NCI-H1105 treated with DMSO at 0.1 percent for 48 hours (cell line): Measurements from ENCODE around the gene CCR8.
"Not testable (repeated sequence)": the region's sequence is repeated elsewhere in the genome, so short reads cannot be mapped to it uniquely, and the experiment has no call there.

Source experiments
- DNase-seq: peaks from one replicate; lab custom pipeline; 2025; lab: John Stamatoyannopoulos, UW

CCR8 gene

GRCh38 chr3:39349080-39349479, 19.6 kb downstream of the CCR8 start:
- DNase-seq = no peak

- DNase-seq = no peak
These were observed 21.2 kb downstream of the CCR8 start for GRCh38 chr3:39350714-39351113.

GRCh38 chr3:39351134-39351533, 21.6 kb downstream of the CCR8 start:
- DNase-seq = not testable (repeated sequence)

- DNase-seq = not testable (repeated sequence)
These were observed 23.8 kb downstream of the CCR8 start for GRCh38 chr3:39353168-39353927.

- no peak for DNase-seq
These were observed 28.8 kb downstream of the CCR8 start for GRCh38 chr3:39358333-39358732.

DNA sequence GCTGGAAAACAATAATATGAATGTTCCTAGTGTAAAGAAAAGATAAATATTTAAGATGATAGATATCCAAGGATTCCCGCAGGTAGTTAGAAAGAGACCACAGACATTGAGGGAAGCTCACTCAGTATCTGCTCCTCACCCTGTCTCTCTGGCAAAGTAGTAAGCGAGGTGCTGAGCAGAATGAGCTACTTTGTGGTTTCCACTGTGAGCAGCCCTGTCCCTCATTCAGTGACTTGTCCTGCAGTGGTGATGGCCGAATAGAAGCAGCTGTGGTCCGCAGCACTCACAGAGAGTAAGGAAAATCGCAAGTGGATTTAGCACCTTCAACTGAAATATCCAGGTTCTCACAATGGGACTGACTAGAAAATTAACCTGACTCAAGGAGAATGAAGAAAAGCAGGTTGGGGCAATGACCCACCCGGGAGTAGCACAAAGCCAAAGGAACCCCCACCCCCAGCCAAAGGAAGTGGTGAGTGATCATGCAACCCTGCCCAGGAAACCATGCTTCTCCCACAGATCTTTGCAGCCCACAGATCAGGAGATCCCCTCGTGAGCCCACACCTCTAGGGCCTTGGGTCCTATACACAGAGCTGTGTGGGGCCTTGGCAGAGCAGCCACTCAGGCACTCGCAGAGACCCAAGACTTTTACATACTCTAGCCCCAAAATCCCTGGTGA, 31.9 kb downstream of the CCR8 start:
- DNase-seq = no peak

- no peak for DNase-seq
These were observed 32.7 kb downstream of the CCR8 start for GRCh38 chr3:39362192-39362591.

- no peak for DNase-seq
These were observed 33.3 kb downstream of the CCR8 start for GRCh38 chr3:39362812-39363211.

GRCh38 chr3:39370450-39370849, 40.9 kb downstream of the CCR8 start:
- DNase-seq = not testable (repeated sequence)

- DNase-seq = no peak
These were observed 43.3 kb downstream of the CCR8 start for GRCh38 chr3:39372833-39373232.

DNA sequence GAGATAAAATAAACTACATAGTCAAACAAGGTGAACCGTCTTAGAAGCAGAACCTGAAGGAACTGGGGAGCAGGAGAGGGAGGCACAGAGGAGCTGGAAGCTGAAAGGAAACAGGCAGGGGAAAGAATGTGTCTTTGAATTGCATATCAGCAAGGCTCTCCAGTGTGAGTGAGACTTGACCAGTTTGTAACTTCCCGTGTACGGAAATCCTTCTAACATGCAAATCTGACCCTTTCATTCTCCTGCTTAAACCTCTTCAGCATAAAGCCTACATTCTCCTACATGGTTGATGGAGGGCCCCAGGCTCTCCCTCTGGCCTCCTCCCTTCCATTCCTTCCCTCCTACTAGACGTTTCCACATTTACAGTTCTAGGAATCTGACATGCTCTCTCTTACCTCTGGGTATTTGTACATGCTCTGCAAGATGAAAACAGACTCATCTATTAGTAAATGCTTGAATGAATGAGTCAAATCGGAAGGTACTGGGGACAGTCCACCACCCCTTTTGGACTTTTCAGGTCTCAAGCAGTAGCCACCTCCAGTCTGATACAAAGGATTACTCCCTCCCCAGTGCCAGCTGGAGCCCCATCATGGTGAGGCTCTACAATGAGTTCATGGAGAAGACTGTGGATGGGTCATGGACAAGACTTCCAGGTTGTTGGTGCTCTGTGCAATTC, 47.6 kb downstream of the CCR8 start:
- DNase-seq = no peak

DNA sequence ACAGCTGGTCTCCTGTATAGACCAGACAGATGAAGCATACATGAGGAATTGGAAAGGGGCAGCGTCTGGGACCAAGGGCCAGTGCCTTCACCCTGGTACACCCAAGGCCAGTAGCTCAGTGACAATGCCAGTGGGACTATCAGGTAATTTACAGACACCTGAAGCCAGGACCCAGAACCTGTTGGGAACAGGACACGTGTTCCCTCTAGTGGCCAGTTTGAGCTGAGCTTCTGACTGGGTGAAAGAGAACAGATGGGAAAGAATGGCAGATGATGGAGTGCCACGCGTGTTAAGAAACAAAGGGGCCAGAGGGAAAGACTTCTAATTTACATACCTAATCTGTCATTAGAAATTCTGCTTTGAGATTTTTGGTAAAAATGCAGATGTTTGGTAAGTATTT, 48.6 kb downstream of the CCR8 start:
- DNase-seq = no peak

- no peak for DNase-seq
These were observed 49.7 kb downstream of the CCR8 start for GRCh38 chr3:39378957-39379777.

DNA sequence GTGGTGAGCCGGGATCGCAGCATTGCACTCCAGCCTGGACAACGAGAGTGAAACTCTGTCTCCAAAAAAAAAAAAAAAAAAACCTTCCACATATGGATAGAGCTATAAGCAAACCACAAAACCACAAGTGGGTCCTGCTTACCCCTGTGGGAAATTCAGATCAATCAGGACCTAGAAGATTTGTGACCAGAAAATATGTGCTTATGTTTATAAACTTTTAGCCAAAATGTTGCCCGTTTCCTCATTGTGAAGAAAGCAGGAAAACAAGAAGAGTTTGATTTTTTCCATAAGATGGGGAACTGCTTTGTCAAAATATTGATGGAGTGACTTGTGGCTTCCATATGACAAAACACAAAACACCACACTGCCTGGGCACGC, 50.3 kb downstream of the CCR8 start:
- DNase-seq = no peak

DNA sequence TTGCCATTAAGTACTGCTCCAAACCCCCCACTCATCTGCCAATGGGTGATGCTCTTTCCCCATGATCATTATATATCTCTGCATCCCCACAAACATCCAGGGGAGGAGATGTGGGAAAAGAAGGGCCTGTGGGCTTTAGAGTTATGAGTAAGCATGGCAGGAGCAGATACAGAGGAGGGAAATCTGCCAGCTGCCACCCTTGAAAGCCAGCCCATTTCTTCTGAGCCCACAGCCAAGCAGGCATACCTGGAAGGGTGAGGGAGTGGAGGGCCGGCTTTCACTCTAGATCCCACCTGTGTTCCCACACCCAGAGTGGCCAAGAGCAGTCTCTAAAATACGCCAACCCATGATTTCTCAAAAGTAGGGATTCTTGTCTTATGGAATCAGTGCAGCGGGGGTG, 51.9 kb downstream of the CCR8 start:
- no peak for DNase-seq
